Measurements from ENCODE around the gene CTAG1B.

- TF ChIP-seq ZNF223 (tag by site-specific recombination; IDR thresholded peaks at IDR 0.05) (no peak), CTCF (tag by site-specific recombination; IDR thresholded peaks at IDR 0.05) (no peak), ZNF664 (tag by site-specific recombination; IDR thresholded peaks at IDR 0.05) (no peak), ZNF776 (tag by site-specific recombination; IDR thresholded peaks at IDR 0.05; ENCODE audit: borderline replicate concordance) (no peak)
Observed at GRCh38 chrX:154598656-154599055, 20.4 kb downstream of the CTAG1B start.

Measured in HEK293 (cell line).